Upper lobe of left lung (tissue), 6 donors: ENCODE results near the gene ZSCAN25. TPM values are rescaled to one million over a fixed set of nuclear protein-coding genes. Genes with fewer than 3 reads are reported as not detected.
"Not testable (repeated sequence)": the region's sequence is repeated elsewhere in the genome, so short reads cannot be mapped to it uniquely, and the experiment has no call there.

ENCODE experiments used
- ATAC-seq, 2 donors: fragments of 200-7000 bp; cut with Tn5 transposase; one replicate each; pipeline ENCODE4 v1.9.1; 2022; ENCODE audit warnings: mild to moderate bottlenecking in 2 of 2, moderate library complexity in 2 of 2; ENCODE audit not compliant: low FRiP score in 2 of 2
- DNase-seq, 2 donors: peaks; one replicate each; pipeline ENCODE4 v3.0.0-alpha.2; 2019 to 2020
- H3K27ac ChIP-seq, 4 donors: fragments of 200-600 bp; sonication (generic); one replicate each; pipeline ENCODE4 v1.5.1; 2016 to 2019
- H3K27me3 ChIP-seq, 4 donors: fragments of 200-600 bp; sonication (generic); one replicate each; pipeline ENCODE4 v1.5.1; 2017 to 2019
- H3K36me3 ChIP-seq, 4 donors: fragments of 200-600 bp; sonication (generic); one replicate each; pipeline ENCODE4 v1.5.1; 2016 to 2019
- H3K4me1 ChIP-seq, 4 donors: fragments of 200-600 bp; sonication (generic); one replicate each; pipeline ENCODE4 v1.5.1; 2018 to 2019
- H3K4me3 ChIP-seq, 4 donors: fragments of 200-600 bp; sonication (generic); one replicate each; pipeline ENCODE4 v1.5.1; 2017 to 2019; ENCODE audit warnings: mild to moderate bottlenecking in 2 of 4, moderate library complexity in 1 of 4
- H3K9me3 ChIP-seq, 4 donors: fragments of 200-600 bp; sonication (generic); one replicate each; pipeline ENCODE4 v1.5.1; 2018 to 2019
- CTCF ChIP-seq, 6 experiments: fragments of 450-650 bp in 4 of 6; fragments of 200-600 bp in 2 of 6; sonication (generic) in 2 of 6; IDR thresholded peaks; one replicate each; pipeline ENCODE4 v1.5.1; 2016 to 2019; ENCODE audit warnings: antibody characterized with exemption in 6 of 6
- EP300 ChIP-seq, 4 donors: sonication (generic); formaldehyde crosslinking; IDR thresholded peaks; one replicate each; pipeline ENCODE4 v1.5.1; 2017; ENCODE audit warnings: antibody characterized with exemption in 4 of 4, control low read depth in 2 of 4
- POLR2A ChIP-seq, 4 donors: fragments of 450-650 bp; IDR thresholded peaks; one replicate each; pipeline ENCODE4 v1.5.1; 2016 to 2017; ENCODE audit warnings: antibody characterized with exemption in 4 of 4, mild to moderate bottlenecking in 2 of 4
- POLR2AphosphoS5 ChIP-seq, 2 donors: sonication (generic); formaldehyde crosslinking; IDR thresholded peaks; one replicate each; pipeline ENCODE4 v1.5.1; 2017; ENCODE audit warnings: antibody characterized with exemption in 2 of 2
- WGBS, 2 donors: methylation state at CpG; one replicate each; pipeline ENCODE4 v1.1.5; 2017 to 2018; 5-methylcytosine and 5-hydroxymethylcytosine counted together
- total RNA-seq, 6 donors: library from RNA; depleted of rRNA in 4 of 6; stranded (reverse); fragments of >200 nt in 4 of 6; gene quantifications; one replicate each; pipeline versions ENCODE4 v1.1.0 to v1.2.1, GENCODE V29; 2016 to 2021
- donor health status: DM: no; HTN: no; CAD: no; lungs with moderate emphysema.
- donor health status: DM: no; HTN: yes; CAD: no; lungs with severe emphysema.

Gene ZSCAN25
- total RNA-seq, 6 donors from 2014 or later = 16.4 to 54.5 (median 18.2) TPM

GRCh38 chr7:99628471-99629465 lies 12.0 kb downstream of the ZSCAN25 start:
- Histone ChIP-seq H3K4me3 (no peak overlapping the region), H3K4me1 (peaks cover 0 to 10% (median 2%) of the 10 kb centered on the region in 4 donors), H3K9me3 (no peaks in the 10 kb centered on the region), H3K27me3 (no peaks in the 10 kb centered on the region), H3K36me3 (peaks cover 43 to 89% (median 71%) of the 10 kb centered on the region in 4 donors), H3K27ac (no peak overlapping the region)
- TF ChIP-seq POLR2AphosphoS5 (IDR thresholded peaks at IDR 0.05) (no peak), POLR2A (IDR thresholded peaks at IDR 0.05) (no peak), CTCF (IDR thresholded peaks at IDR 0.05) (no peak), EP300 (IDR thresholded peaks at IDR 0.05) (no peak)
- WGBS, 2 donors = 84 to 87% methylated on average over 14 of the region's 14 CpGs
- no peak for ATAC-seq
- DNase-seq = peak in 1 of 2 donors; percentile 40

GRCh38 chr7:99629643-99630042 lies 12.9 kb downstream of the ZSCAN25 start:
- H3K4me3 ChIP-seq = no peak overlapping the region
- 94 to 98% methylated on average over 13 to 20 of the region's 20 CpGs for WGBS, 2 donors
- TF ChIP-seq POLR2AphosphoS5 (IDR thresholded peaks at IDR 0.05) (no peak), CTCF (IDR thresholded peaks at IDR 0.05) (no peak), EP300 (IDR thresholded peaks at IDR 0.05) (no peak), POLR2A (IDR thresholded peaks at IDR 0.05) (no peak)
- no peaks in the 10 kb centered on the region for H3K9me3 ChIP-seq
- peaks cover 37 to 88% (median 69%) of the 10 kb centered on the region in 4 donors for H3K36me3 ChIP-seq
- H3K27me3 ChIP-seq = no peaks in the 10 kb centered on the region
- peak in 1 of 2 donors; percentile 66 for DNase-seq
- no peak for ATAC-seq
- peaks cover 0 to 1% (median 0%) of the 10 kb centered on the region in 4 donors for H3K4me1 ChIP-seq
- H3K27ac ChIP-seq = no peak overlapping the region

GRCh38 chr7:99631295-99632109 lies 14.8 kb downstream of the ZSCAN25 start:
- no peaks in the 10 kb centered on the region for H3K27me3 ChIP-seq
- H3K36me3 ChIP-seq = peaks cover 26 to 70% (median 52%) of the 10 kb centered on the region in 4 donors
- H3K27ac ChIP-seq = peak overlapping the region in 1 of 4 donors; percentile 14
- H3K4me3 ChIP-seq = no peak overlapping the region
- H3K4me1 ChIP-seq = no peaks in the 10 kb centered on the region
- ATAC-seq (peak; percentile 37 to 54), DNase-seq (no peak)
- TF ChIP-seq EP300 (IDR thresholded peaks at IDR 0.05) = no peak
- TF ChIP-seq POLR2A (IDR thresholded peaks at IDR 0.05) = no peak
- TF ChIP-seq POLR2AphosphoS5 (IDR thresholded peaks at IDR 0.05) = no peak
- TF ChIP-seq CTCF (IDR thresholded peaks at IDR 0.05) = peak in 4 of 6 experiments; percentile 11 to 38 (median 16)
- no peaks in the 10 kb centered on the region for H3K9me3 ChIP-seq
- 59 to 64% methylated on average over 8 to 9 of the region's 9 CpGs for WGBS, 2 donors

GRCh38 chr7:99637414-99637813 lies 20.7 kb downstream of the ZSCAN25 start:
- peaks cover 0 to 14% (median 10%) of the 10 kb centered on the region in 4 donors for H3K36me3 ChIP-seq
- WGBS, 2 donors = 63 to 71% methylated on average over 2 of the region's 2 CpGs
- not testable (repeated sequence) for DNase-seq

GRCh38 chr7:99638731-99639130 lies 22.0 kb downstream of the ZSCAN25 start:
- DNase-seq = peak in 1 of 2 donors; percentile 73
- WGBS, 2 donors = 95 to 97% methylated on average over 17 to 23 of the region's 23 CpGs
- no peak for ATAC-seq
- Histone ChIP-seq H3K27me3 (no peaks in the 10 kb centered on the region), H3K4me1 (no peaks in the 10 kb centered on the region), H3K4me3 (no peak overlapping the region), H3K27ac (no peak overlapping the region), H3K9me3 (no peaks in the 10 kb centered on the region), H3K36me3 (peaks cover 0 to 10% (median 7%) of the 10 kb centered on the region in 4 donors)
- no peak for TF ChIP-seq EP300 (IDR thresholded peaks at IDR 0.05)
- no peak for TF ChIP-seq POLR2AphosphoS5 (IDR thresholded peaks at IDR 0.05)
- no peak for TF ChIP-seq CTCF (IDR thresholded peaks at IDR 0.05)
- TF ChIP-seq POLR2A (IDR thresholded peaks at IDR 0.05) = no peak

More at GRCh38 chr7:99637414-99637813, 20.7 kb downstream of the ZSCAN25 start:
- H3K4me3 ChIP-seq, H3K27ac ChIP-seq, H3K9me3 ChIP-seq, H3K27me3 ChIP-seq, H3K4me1 ChIP-seq, ATAC-seq: not testable (repeated sequence)
